OCI-LY7 (cell line): ENCODE data around the gene PDCD11. TPM values are rescaled to one million over a fixed set of nuclear protein-coding genes. Genes with fewer than 3 reads are reported as not detected.

Source experiments
- BruUV-seq: library from RNA; stranded (reverse); fragments of 400-500 nt; replicated peaks from 2 replicates; lab custom pipeline; 2021; lab: Mats Ljungman, UMichigan
- CTCF ChIA-PET: fragments of 300-600 bp; sonication (Branson Sonifier 250); formaldehyde crosslinking; loops from one replicate; lab custom pipeline; 2022; ENCODE audit warnings: antibody characterized with exemption; ENCODE audit not compliant: unreplicated experiment; lab: Charles Lee
- POLR2A ChIA-PET: fragments of 300-600 bp; sonication (Branson Sonifier 250); formaldehyde crosslinking; loops from one replicate; lab custom pipeline; 2022; ENCODE audit warnings: antibody characterized with exemption; lab: Charles Lee
- DNase-seq: peaks from one replicate; pipeline ENCODE4 v3.0.0-alpha.2; 2015; ENCODE audit warnings: low spot score
- H2AFZ ChIP-seq: fragments of 200-600 bp; sonication (generic), shearing (Covaris generic); 2 replicates; pipeline ENCODE4 v1.6.1; 2014; ENCODE audit warnings: mild to moderate bottlenecking, antibody characterized with exemption, low read length, moderate library complexity
- H3K27ac ChIP-seq: fragments of 200-600 bp; sonication (generic); 2 replicates; pipeline ENCODE4 v1.5.1; 2014; ENCODE audit warnings: mixed run types, low read depth, mild to moderate bottlenecking, moderate library complexity, low read length, inconsistent platforms; ENCODE audit not compliant: poor library complexity, severe bottlenecking
- H3K36me3 ChIP-seq: fragments of 200-600 bp; sonication (generic); 2 replicates; pipeline ENCODE4 v1.6.1; 2014; ENCODE audit warnings: mild to moderate bottlenecking, antibody characterized with exemption, low read length, moderate library complexity, mixed read lengths; ENCODE audit not compliant: insufficient read depth
- H3K4me1 ChIP-seq: fragments of 200-600 bp; sonication (generic); 2 replicates; pipeline ENCODE4 v1.5.1; 2014; ENCODE audit warnings: mild to moderate bottlenecking, low read length; ENCODE audit not compliant: insufficient read depth, poor library complexity, severe bottlenecking
- H3K4me2 ChIP-seq: fragments of 200-600 bp; sonication (generic); 2 replicates; pipeline ENCODE4 v1.6.1; 2014; ENCODE audit warnings: mild to moderate bottlenecking, low read length
- H3K4me3 ChIP-seq: fragments of 200-600 bp; sonication (generic); 2 replicates; pipeline ENCODE4 v1.5.1; 2014; ENCODE audit warnings: mild to moderate bottlenecking, low read depth, low read length; ENCODE audit not compliant: poor library complexity, severe bottlenecking
- H3K79me2 ChIP-seq: fragments of 200-600 bp; sonication (generic); 2 replicates; pipeline ENCODE4 v1.6.1; 2016; ENCODE audit warnings: low read depth, mild to moderate bottlenecking, low read length, moderate library complexity, mixed read lengths; ENCODE audit not compliant: insufficient read depth
- H3K9me2 ChIP-seq: fragments of 200-600 bp; sonication (generic); 2 replicates; pipeline ENCODE4 v1.6.1; 2016; ENCODE audit warnings: mild to moderate bottlenecking, low read length, mixed read lengths; ENCODE audit not compliant: insufficient read depth
- H3K9me3 ChIP-seq: fragments of 200-600 bp; sonication (generic); 2 replicates; pipeline ENCODE4 v1.6.1; 2014; ENCODE audit warnings: mild to moderate bottlenecking, mixed run types, low read length, mixed read lengths
- H4K20me1 ChIP-seq: fragments of 200-600 bp; sonication (generic); 2 replicates; pipeline ENCODE4 v1.6.1; 2014; ENCODE audit warnings: mild to moderate bottlenecking, antibody characterized with exemption, low read length, moderate library complexity, mixed read lengths; ENCODE audit not compliant: insufficient read depth
- EZH2phosphoT487 ChIP-seq: fragments of 200-600 bp; sonication (generic); IDR thresholded peaks from 2 replicates; pipeline ENCODE4 v1.6.1; 2018; ENCODE audit warnings: low read depth, borderline replicate concordance, mild to moderate bottlenecking, mixed run types, antibody characterized with exemption, low read length, moderate library complexity, mixed read lengths
- intact Hi-C: fragments of 100-400 bp; cut with micrococcal nuclease; formaldehyde crosslinking; loops from one replicate; pipeline ENCODE4 v1.10.0; 2022; ENCODE audit not compliant: unreplicated experiment
- total RNA-seq, 2 experiments: library from RNA; depleted of rRNA in 1 of 2; stranded (reverse); fragments of >200 nt in 1 of 2; shearing (Covaris generic) in 1 of 2; gene quantifications; 2 replicates each; pipeline ENCODE4 v1.2.3, GENCODE V29; 2014 to 2022
- TF ChIP-seq, protein P1 (sequence below): fragments of 200-600 bp; sonication (generic); conservative IDR thresholded peaks from 2 replicates; pipeline ENCODE4 v1.5.1; 2014; ENCODE audit warnings: mild to moderate bottlenecking, antibody characterized with exemption, low read length, moderate library complexity, mixed read lengths

PDCD11 gene
- total RNA-seq, 2 experiments from 2014 or later = 54.5 to 68.4 TPM

- no peak overlapping the region for H2AFZ ChIP-seq
- BruUV-seq = no TSS peak
- DNase-seq = no peak
- H3K9me3 ChIP-seq = no peaks in the 10 kb centered on the region
- H3K27ac ChIP-seq = no peak overlapping the region
- no peaks in the 10 kb centered on the region for H3K79me2 ChIP-seq
- H3K36me3 ChIP-seq = no peaks in the 10 kb centered on the region
- ChIA-PET CTCF (interaction anchor here (0.6 kb wide), 1 partner anchor 107 kb away, joined by 3 read pairs; no protein-coding TSS in a partner anchor), POLR2A (interaction anchor here (0.8 to 1.1 kb wide), 2 partner anchors 13 to 50 kb away, joined by 3 to 7 read pairs; no protein-coding TSS in a partner anchor)
- TF ChIP-seq EZH2phosphoT487 = no peak
- TF ChIP-seq, protein P1, sequence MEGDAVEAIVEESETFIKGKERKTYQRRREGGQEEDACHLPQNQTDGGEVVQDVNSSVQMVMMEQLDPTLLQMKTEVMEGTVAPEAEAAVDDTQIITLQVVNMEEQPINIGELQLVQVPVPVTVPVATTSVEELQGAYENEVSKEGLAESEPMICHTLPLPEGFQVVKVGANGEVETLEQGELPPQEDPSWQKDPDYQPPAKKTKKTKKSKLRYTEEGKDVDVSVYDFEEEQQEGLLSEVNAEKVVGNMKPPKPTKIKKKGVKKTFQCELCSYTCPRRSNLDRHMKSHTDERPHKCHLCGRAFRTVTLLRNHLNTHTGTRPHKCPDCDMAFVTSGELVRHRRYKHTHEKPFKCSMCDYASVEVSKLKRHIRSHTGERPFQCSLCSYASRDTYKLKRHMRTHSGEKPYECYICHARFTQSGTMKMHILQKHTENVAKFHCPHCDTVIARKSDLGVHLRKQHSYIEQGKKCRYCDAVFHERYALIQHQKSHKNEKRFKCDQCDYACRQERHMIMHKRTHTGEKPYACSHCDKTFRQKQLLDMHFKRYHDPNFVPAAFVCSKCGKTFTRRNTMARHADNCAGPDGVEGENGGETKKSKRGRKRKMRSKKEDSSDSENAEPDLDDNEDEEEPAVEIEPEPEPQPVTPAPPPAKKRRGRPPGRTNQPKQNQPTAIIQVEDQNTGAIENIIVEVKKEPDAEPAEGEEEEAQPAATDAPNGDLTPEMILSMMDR = no peak
- peak overlapping the region; percentile 83 for H3K4me2 ChIP-seq
- no peak overlapping the region for H3K4me3 ChIP-seq
- no peaks in the 10 kb centered on the region for H3K9me2 ChIP-seq
- intact Hi-C loops = no loop called here
- H4K20me1 ChIP-seq = no peaks in the 10 kb centered on the region
- peaks cover 25% of the 10 kb centered on the region for H3K4me1 ChIP-seq
Observed at GRCh38 chr10:103492655-103493261, 96.3 kb downstream of the PDCD11 start.

DNA sequence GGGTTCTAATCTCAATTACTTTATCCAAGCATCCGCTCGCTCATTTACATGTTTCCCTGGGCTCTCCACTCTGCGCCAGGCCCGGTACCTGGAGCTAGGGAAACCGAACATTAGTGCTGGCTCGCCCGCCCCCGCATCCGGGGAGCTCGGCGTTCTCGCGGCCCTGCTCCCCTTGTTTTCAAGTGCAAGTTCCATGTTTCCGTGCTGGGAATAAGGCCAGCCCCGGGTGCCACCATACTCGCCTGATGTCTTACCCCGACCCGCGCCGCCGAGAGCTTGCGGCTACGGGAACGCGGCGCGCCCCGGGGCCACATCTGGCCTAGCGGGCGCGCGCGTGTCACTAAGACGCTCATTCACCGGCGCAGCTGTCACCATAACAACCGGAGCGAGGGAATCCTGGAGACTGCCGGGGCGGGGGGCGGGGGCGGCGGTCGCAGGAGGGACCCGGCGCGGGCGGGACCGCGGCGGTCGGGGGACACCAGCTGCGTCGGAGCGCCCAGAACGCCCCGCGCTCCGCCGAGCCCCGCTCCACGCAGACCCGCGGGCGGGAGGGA lies 97.0 kb downstream of the PDCD11 start, which contains the start of gene NEURL1:
TSS of gene NEURL1 (plus strand) at position 344 of the 554 bp plus-strand sequence. CDS start 683 bp downstream, outside the sequence.
- H3K79me2 ChIP-seq = no peaks in the 10 kb centered on the region
- H3K9me3 ChIP-seq = no peaks in the 10 kb centered on the region
- DNase-seq = peak; percentile 49
- ChIA-PET POLR2A (interaction anchor here (0.8 to 1.1 kb wide), 2 partner anchors 12 to 49 kb away, joined by 3 to 7 read pairs; no protein-coding TSS in a partner anchor), CTCF (no interaction called here)
- no peak within 1 kb of the TSS for H3K27ac ChIP-seq
- BruUV-seq = no TSS peak
- intact Hi-C loops = no loop called here
- no peaks in the 10 kb centered on the region for H3K9me2 ChIP-seq
- peak within 1 kb of the TSS; percentile 83 for H3K4me2 ChIP-seq
- TF ChIP-seq, protein P1 = no peak
- TF ChIP-seq EZH2phosphoT487 = no peak
- peak within 1 kb of the TSS; percentile 70 for H3K4me3 ChIP-seq
- no peaks in the 10 kb centered on the region for H3K36me3 ChIP-seq
- peaks cover 26% of the 10 kb centered on the region for H3K4me1 ChIP-seq
- peak within 1 kb of the TSS; percentile 50; the same call in 1 of the 2 replicates for H2AFZ ChIP-seq
- H4K20me1 ChIP-seq = no peaks in the 10 kb centered on the region
